MM.1S (cell line): ENCODE results near the gene MED27.

Experiments
- DNase-seq: peaks from one replicate; pipeline ENCODE4 v3.0.0-alpha.2; 2015
- H2AFZ ChIP-seq: fragments of 300-600 bp; sonication (generic); 2 replicates; pipeline ENCODE4 v1.6.0; 2016; ENCODE audit warnings: antibody characterized with exemption, low read length
- H3F3A ChIP-seq: fragments of 300-600 bp; sonication (generic); 2 replicates; pipeline ENCODE4 v1.6.1; 2016; ENCODE audit warnings: mild to moderate bottlenecking, antibody characterized with exemption, low read length, moderate library complexity, mixed read lengths; ENCODE audit not compliant: insufficient read depth
- H3K27ac ChIP-seq: fragments of 300-600 bp; sonication (generic); 2 replicates; pipeline ENCODE4 v1.5.1; 2016; ENCODE audit warnings: mild to moderate bottlenecking, low read length
- H3K27me3 ChIP-seq: fragments of 300-600 bp; sonication (generic); replicated peaks from 2 replicates; pipeline ENCODE4 v1.6.0; 2016; ENCODE audit warnings: low read length; ENCODE audit not compliant: insufficient read depth
- H3K36me3 ChIP-seq: fragments of 300-600 bp; sonication (generic); replicated peaks from 2 replicates; pipeline ENCODE4 v1.6.1; 2016; ENCODE audit warnings: mild to moderate bottlenecking, low read length, mixed read lengths; ENCODE audit not compliant: insufficient read depth
- H3K4me1 ChIP-seq: fragments of 300-600 bp; sonication (generic); 2 replicates; pipeline ENCODE4 v1.6.1; 2016; ENCODE audit warnings: low read length, mixed read lengths
- H3K4me2 ChIP-seq: fragments of 300-600 bp; sonication (generic); 2 replicates; pipeline ENCODE4 v1.6.0; 2016; ENCODE audit warnings: low read depth, low read length
- H3K4me3 ChIP-seq: fragments of 300-600 bp; sonication (generic); 2 replicates; pipeline ENCODE4 v1.5.1; 2016; ENCODE audit warnings: low read length, mixed read lengths
- H3K79me2 ChIP-seq: fragments of 300-600 bp; sonication (generic); 2 replicates; pipeline ENCODE4 v1.6.1; 2016; ENCODE audit warnings: mixed run types, low read length, mixed read lengths
- H3K9ac ChIP-seq: fragments of 300-600 bp; sonication (generic); 2 replicates; pipeline ENCODE4 v1.6.1; 2016; ENCODE audit warnings: low read length, mixed read lengths
- H3K9me2 ChIP-seq: fragments of 300-600 bp; sonication (generic); replicated peaks from 2 replicates; pipeline ENCODE4 v1.6.1; 2016; ENCODE audit warnings: mild to moderate bottlenecking, low read length, mixed read lengths; ENCODE audit not compliant: insufficient read depth
- H3K9me3 ChIP-seq: fragments of 300-600 bp; sonication (generic); replicated peaks from 2 replicates; pipeline ENCODE4 v1.6.1; 2016; ENCODE audit warnings: mild to moderate bottlenecking, low read length, mixed read lengths; ENCODE audit not compliant: insufficient read depth
- H4K20me1 ChIP-seq: fragments of 300-600 bp; sonication (generic); 2 replicates; pipeline ENCODE4 v1.6.1; 2016; ENCODE audit warnings: mild to moderate bottlenecking, low read length, moderate library complexity, mixed read lengths; ENCODE audit not compliant: insufficient read depth
- EZH2 ChIP-seq: fragments of 300-600 bp; sonication (generic); optimal IDR thresholded peaks from 2 replicates; pipeline ENCODE3; 2017; ENCODE audit warnings: low read depth, mild to moderate bottlenecking, antibody characterized with exemption, low read length, mixed read lengths
- EZH2phosphoT487 ChIP-seq: fragments of 300-600 bp; sonication (generic); IDR thresholded peaks from 2 replicates; pipeline ENCODE4 v1.6.1; 2018; ENCODE audit warnings: antibody characterized with exemption, low read length
- TF ChIP-seq, protein P1 (sequence below): fragments of 300-600 bp; sonication (generic); IDR thresholded peaks from 2 replicates; pipeline ENCODE4 v1.5.1; 2016; ENCODE audit warnings: antibody characterized with exemption, low read length, mixed read lengths

MED27 gene

DNA sequence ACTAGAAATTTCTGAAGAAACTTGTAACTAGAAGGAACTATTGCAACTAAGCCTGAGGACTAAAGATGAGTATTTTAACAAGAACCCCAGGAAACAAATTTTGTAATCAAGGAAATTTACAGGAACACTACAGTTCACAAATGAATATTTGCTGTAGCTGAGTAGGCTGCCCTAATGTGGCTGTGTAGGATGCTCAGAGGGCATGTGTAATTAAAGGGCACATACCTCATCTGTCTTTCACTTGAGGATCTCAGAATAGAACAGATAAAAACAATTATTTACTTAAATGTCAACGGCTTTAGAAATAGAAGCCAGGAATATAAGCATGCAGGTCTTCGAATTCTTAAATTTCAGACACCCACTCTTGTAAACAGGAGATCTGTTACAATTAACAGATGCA is 119.8 kb downstream of the MED27 start:
- Histone ChIP-seq H3K27ac (no peak overlapping the region), H3K4me1 (no peaks in the 10 kb centered on the region), H2AFZ (no peak overlapping the region), H3K9me3 (no peaks in the 10 kb centered on the region), H3K27me3 (no peaks in the 10 kb centered on the region), H3K9me2 (no peaks in the 10 kb centered on the region), H3K36me3 (no peaks in the 10 kb centered on the region), H3K79me2 (no peaks in the 10 kb centered on the region), H3F3A (no peaks in the 10 kb centered on the region), H3K4me2 (no peak overlapping the region), H4K20me1 (no peaks in the 10 kb centered on the region), H3K9ac (no peak overlapping the region), H3K4me3 (no peak overlapping the region)
- no peak for DNase-seq
- TF ChIP-seq EZH2phosphoT487, result no peak
- TF ChIP-seq, protein P1, sequence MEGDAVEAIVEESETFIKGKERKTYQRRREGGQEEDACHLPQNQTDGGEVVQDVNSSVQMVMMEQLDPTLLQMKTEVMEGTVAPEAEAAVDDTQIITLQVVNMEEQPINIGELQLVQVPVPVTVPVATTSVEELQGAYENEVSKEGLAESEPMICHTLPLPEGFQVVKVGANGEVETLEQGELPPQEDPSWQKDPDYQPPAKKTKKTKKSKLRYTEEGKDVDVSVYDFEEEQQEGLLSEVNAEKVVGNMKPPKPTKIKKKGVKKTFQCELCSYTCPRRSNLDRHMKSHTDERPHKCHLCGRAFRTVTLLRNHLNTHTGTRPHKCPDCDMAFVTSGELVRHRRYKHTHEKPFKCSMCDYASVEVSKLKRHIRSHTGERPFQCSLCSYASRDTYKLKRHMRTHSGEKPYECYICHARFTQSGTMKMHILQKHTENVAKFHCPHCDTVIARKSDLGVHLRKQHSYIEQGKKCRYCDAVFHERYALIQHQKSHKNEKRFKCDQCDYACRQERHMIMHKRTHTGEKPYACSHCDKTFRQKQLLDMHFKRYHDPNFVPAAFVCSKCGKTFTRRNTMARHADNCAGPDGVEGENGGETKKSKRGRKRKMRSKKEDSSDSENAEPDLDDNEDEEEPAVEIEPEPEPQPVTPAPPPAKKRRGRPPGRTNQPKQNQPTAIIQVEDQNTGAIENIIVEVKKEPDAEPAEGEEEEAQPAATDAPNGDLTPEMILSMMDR, result no peak
- no peak for TF ChIP-seq EZH2

- no peak overlapping the region for H3K27ac ChIP-seq
- H2AFZ ChIP-seq, result no peak overlapping the region
- no peaks in the 10 kb centered on the region for H3F3A ChIP-seq
- no peaks in the 10 kb centered on the region for H3K36me3 ChIP-seq
- no peak overlapping the region for H3K4me3 ChIP-seq
- no peak for TF ChIP-seq EZH2
- no peak for TF ChIP-seq EZH2phosphoT487
- TF ChIP-seq, protein P1, result no peak
- H3K9me3 ChIP-seq, result no peaks in the 10 kb centered on the region
- H4K20me1 ChIP-seq, result no peaks in the 10 kb centered on the region
- no peak overlapping the region for H3K4me2 ChIP-seq
- H3K9me2 ChIP-seq, result no peaks in the 10 kb centered on the region
- no peak overlapping the region for H3K9ac ChIP-seq
- no peaks in the 10 kb centered on the region for H3K27me3 ChIP-seq
- DNase-seq, result no peak
- no peaks in the 10 kb centered on the region for H3K4me1 ChIP-seq
- H3K79me2 ChIP-seq, result no peaks in the 10 kb centered on the region
Measured at GRCh38 chr9:131959056-131959455, 120.6 kb downstream of the MED27 start.

- DNase-seq, result peak; percentile 30
- no peaks in the 10 kb centered on the region for H3K36me3 ChIP-seq
- no peak overlapping the region for H3K4me3 ChIP-seq
- no peaks in the 10 kb centered on the region for H3K9me2 ChIP-seq
- no peaks in the 10 kb centered on the region for H3K79me2 ChIP-seq
- no peak for TF ChIP-seq EZH2phosphoT487
- TF ChIP-seq, protein P1, result peak; percentile 52
- no peaks in the 10 kb centered on the region for H3K27me3 ChIP-seq
- no peaks in the 10 kb centered on the region for H3K9me3 ChIP-seq
- H4K20me1 ChIP-seq, result no peaks in the 10 kb centered on the region
- H3K9ac ChIP-seq, result no peak overlapping the region
- H3K27ac ChIP-seq, result no peak overlapping the region
- H3K4me2 ChIP-seq, result no peak overlapping the region
- H3K4me1 ChIP-seq, result no peaks in the 10 kb centered on the region
- no peaks in the 10 kb centered on the region for H3F3A ChIP-seq
- no peak overlapping the region for H2AFZ ChIP-seq
Measured at GRCh38 chr9:131954299-131954698, 125.4 kb downstream of the MED27 start.
